ENCODE measurements around the gene SEMA3E.

- no peak for TF ChIP-seq EZH2phosphoT487 (IDR thresholded peaks at IDR 0.05; ENCODE audit: insufficient read depth, low read depth)
- TF ChIP-seq EZH2 (IDR thresholded peaks at IDR 0.05; ENCODE audit: insufficient read depth, poor library complexity, severe bottlenecking) = no peak
These were observed 323.9 kb downstream of the SEMA3E start for GRCh38 chr7:83325083-83325482.
